Caki2 (cell line): ENCODE measurements around the gene EWSR1. TPM values are rescaled to one million over a fixed set of nuclear protein-coding genes. Genes with fewer than 3 reads are reported as not detected.
"Not testable (repeated sequence)": the region's sequence is repeated elsewhere in the genome, so short reads cannot be mapped to it uniquely, and the experiment has no call there.

ENCODE experiments used
- DNase-seq: peaks from one replicate; pipeline ENCODE4 v3.0.0-alpha.2; 2015; ENCODE audit warnings: low read depth
- in situ Hi-C: cut with HindIII; loops from 2 replicates; pipeline ENCODE4 v1.10.0; 2016; ENCODE audit warnings: low sequenced_read_pairs, low pct_unique_long_range_greater_than_20kb, mixed read lengths
- total RNA-seq: library from RNA; depleted of rRNA; stranded (reverse); fragments of >200 nt; shearing (Covaris generic); gene quantifications from 2 replicates; pipeline ENCODE4 v1.2.3, GENCODE V29; 2014; ENCODE audit warnings: low replicate concordance; rRNA removed

The EWSR1 gene, protein sequence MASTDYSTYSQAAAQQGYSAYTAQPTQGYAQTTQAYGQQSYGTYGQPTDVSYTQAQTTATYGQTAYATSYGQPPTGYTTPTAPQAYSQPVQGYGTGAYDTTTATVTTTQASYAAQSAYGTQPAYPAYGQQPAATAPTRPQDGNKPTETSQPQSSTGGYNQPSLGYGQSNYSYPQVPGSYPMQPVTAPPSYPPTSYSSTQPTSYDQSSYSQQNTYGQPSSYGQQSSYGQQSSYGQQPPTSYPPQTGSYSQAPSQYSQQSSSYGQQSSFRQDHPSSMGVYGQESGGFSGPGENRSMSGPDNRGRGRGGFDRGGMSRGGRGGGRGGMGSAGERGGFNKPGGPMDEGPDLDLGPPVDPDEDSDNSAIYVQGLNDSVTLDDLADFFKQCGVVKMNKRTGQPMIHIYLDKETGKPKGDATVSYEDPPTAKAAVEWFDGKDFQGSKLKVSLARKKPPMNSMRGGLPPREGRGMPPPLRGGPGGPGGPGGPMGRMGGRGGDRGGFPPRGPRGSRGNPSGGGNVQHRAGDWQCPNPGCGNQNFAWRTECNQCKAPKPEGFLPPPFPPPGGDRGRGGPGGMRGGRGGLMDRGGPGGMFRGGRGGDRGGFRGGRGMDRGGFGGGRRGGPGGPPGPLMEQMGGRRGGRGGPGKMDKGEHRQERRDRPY
- 172 and 173 TPM in 2 replicates for total RNA-seq

GRCh38 chr22:29267858-29268510, at the start of gene EWSR1, which contains the start of gene RHBDD3:
EWSR1 (plus strand) TSS chr22:29268268; CDS start chr22:29268337, 69 bp downstream.
RHBDD3 (minus strand) TSS chr22:29267981; CDS start chr22:29265626, 2,355 bp downstream.
- DNase-seq: peak; percentile 96
- in situ Hi-C loops: no loop called here

GRCh38 chr22:29218758-29219408, 49.2 kb upstream of the EWSR1 start:
- DNase-seq: no peak
- in situ Hi-C loops: no loop called here

DNA sequence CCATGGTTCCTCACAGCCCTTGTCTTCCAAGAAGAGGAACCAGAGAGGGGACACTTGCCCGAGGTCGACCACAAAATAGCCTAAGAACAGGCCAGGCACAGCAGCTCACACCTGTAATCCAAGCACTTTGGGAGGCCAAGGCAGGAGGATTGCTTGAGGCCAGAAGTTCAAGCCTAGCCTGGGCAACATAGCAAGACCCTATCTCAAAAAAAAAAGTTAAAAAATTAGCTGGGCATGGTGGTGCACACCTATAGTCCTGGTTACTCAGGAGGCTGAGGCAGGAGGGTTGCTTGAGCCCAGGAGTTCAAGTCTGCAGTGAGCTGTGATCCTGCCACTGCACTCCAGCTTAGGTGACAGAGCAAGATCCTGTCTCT, 48.7 kb upstream of the EWSR1 start:
- DNase-seq, in situ Hi-C loops: not testable (repeated sequence)

- in situ Hi-C loops: no loop called here
- DNase-seq: no peak
Measured at GRCh38 chr22:29219881-29220670, 48.0 kb upstream of the EWSR1 start.

- no peak for DNase-seq
- in situ Hi-C loops: no loop called here
Measured at GRCh38 chr22:29224121-29224858, 43.8 kb upstream of the EWSR1 start.

- in situ Hi-C loops: no loop called here
- no peak for DNase-seq
Measured at GRCh38 chr22:29224859-29225410, 43.1 kb upstream of the EWSR1 start.

- no peak for DNase-seq
- in situ Hi-C loops: no loop called here
Measured at GRCh38 chr22:29225422-29226090, 42.5 kb upstream of the EWSR1 start.

GRCh38 chr22:29226351-29226981, 41.6 kb upstream of the EWSR1 start:
- in situ Hi-C loops: no loop called here
- no peak for DNase-seq

DNA sequence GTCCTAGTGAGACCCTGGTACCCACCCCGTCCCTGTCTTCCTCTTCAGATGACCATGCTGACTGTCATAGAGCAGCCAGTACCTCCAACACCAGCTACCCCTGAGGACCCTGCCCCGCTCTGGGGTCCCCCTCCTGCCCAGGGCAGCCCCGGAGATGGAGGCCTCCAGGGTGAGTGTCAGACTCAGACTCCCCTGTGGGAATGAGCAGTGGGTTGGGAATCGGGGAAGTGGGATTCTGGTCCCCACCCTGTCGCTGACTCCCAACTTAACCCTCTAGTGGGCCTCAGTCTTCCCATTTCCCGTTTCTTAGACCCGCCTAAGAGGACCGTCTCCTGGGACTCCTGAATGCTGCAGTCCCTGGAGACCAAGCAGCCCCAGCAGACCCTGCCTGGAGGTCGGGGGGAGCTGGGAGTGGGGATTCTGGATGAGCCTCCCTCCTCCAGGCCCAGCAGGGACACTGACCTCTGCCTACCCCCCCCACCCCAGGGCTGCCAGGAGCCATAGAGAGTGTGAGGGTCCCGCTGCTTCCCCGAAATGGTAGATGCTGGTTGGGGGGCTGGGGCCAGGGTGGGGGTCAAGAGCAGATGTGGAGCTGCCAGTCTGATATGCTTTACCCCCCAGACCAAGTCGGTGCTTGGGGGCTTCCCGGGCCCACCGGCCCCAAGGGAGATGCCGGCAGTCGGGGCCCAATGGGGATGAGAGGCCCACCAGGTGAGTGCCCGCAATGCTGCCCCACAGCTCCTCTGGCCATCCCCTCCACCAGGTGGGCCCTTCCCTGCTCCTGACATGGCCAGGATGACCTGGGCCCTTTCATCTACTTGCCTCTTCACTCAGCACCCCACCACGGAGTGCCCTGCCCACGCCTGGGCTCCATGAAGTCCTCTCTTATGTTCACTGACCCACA, 36.8 kb upstream of the EWSR1 start:
- DNase-seq: no peak
- in situ Hi-C loops: no loop called here

GRCh38 chr22:29231971-29232959, 35.8 kb upstream of the EWSR1 start:
- DNase-seq: no peak
- in situ Hi-C loops: no loop called here

GRCh38 chr22:29233277-29233877, 34.7 kb upstream of the EWSR1 start:
- in situ Hi-C loops: no loop called here
- DNase-seq: no peak

DNA sequence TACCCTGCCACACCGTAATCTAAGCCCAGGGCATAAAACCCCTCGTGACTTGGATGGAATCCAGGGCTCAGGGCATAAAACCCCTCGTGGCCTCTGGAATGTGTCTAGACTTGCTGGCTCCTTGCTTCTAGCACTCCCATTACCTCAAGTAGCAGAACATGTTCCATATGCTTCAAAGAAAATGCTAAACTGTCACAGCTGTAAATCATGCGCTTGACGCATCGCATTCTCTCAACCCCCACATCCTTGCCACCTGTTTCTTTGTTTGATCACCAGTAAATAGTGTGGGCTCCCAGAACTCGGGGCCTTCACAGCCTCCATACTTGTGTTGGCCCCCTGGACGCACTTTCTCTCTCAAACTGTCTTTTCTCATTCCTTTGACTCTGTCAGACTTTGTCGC, 27.6 kb upstream of the EWSR1 start:
- DNase-seq, in situ Hi-C loops: not testable (repeated sequence)

DNA sequence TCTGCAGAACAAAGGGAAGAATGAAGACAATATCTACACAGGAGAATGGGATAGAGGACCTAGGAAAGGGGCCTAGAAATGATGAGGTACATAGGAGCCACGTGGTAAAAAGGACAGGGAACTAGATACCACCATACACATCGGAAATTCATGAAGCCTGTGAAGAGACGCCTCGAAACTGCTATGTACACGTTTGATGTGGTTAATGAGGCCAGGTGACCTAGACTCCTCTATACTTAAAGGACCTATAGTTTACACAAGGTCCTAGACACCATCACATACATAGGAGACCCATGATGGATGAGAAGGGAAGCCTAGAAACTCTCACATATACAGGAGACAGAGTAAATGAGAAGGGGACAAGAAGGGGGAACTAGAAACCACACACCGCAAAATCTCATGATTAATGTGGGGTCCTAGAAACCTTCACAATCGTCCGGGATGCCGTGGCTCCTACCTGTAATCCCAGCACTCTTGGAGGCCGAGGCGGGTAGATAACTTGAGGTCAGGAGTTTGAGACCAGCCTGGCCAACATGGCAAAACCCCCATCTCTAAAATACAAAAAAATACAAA, 24.1 kb upstream of the EWSR1 start:
- in situ Hi-C loops: no loop called here
- no peak for DNase-seq
